ENCODE data around the gene ZXDC. TPM values are rescaled to one million over a fixed set of nuclear protein-coding genes. Genes with fewer than 3 reads are reported as not detected.
A peak's percentile ranks its signal among the peaks of the same experiment; 100 is the strongest.

ZXDC gene
- total and polyA plus RNA-seq, 9 of the 15 experiments (the other 6 are each of a cell fraction or from before 2014, with no cell fraction given), result 0.59 to 13.4 (median 7.3) TPM

- H3K4me2 ChIP-seq (ENCODE audit: insufficient read depth, low read length), result no peak overlapping the region
- no TSS peak for BruUV-seq (replicated peaks)
Observed at GRCh38 chr3:126464997-126465396, 10.7 kb downstream of the ZXDC start.

More at GRCh38 chr3:126464997-126465396, 10.7 kb downstream of the ZXDC start:
- H3K9me1 ChIP-seq (ENCODE audit: control insufficient read depth, insufficient read depth, low read length), result no peaks in the 10 kb centered on the region
- POLR2A ChIA-PET, result no interaction called here
- H3K9me3 ChIP-seq (replicated peaks; ENCODE audit: control insufficient read depth, insufficient read depth, low read depth, low read length), result no peaks in the 10 kb centered on the region
- H3K79me2 ChIP-seq (ENCODE audit: control insufficient read depth, insufficient read depth, low read length), result peaks cover 7% of the 10 kb centered on the region; the same call in 1 of the 3 replicates
- 0 out of 5 replicates have a peak, but pooled peaks cover 0 to 3% of the 10 kb centered on the region in 2 experiments for H3K4me1 ChIP-seq (replicated peaks in 1 of 2; ENCODE audit: control insufficient read depth in 2 of 2, insufficient read depth in 2 of 2, low read length in 2 of 2)
- H2AFZ ChIP-seq (ENCODE audit: low read depth, low read length), result no peak overlapping the region
- H4K20me1 ChIP-seq (replicated peaks; ENCODE audit: control insufficient read depth, insufficient read depth, low read length), result no peaks in the 10 kb centered on the region
- TF ChIP-seq RBFOX2 (IDR thresholded peaks at IDR 0.05; ENCODE audit: low read depth, low read length) (peak; percentile 39; the same call in 1 of the 2 replicates), DLX4 (CRISPR knock-in tag; IDR thresholded peaks at IDR 0.05) (no peak), E2F8 (IDR thresholded peaks at IDR 0.05; ENCODE audit: low read depth, partially characterized antibody) (no peak)
- no peak overlapping the region for H3K4me3 ChIP-seq
- in situ Hi-C loops (cut with MboI), result no loop called here
- peaks cover 89% of the 10 kb centered on the region; the same call in 2 of the 3 replicates for H3K36me3 ChIP-seq (ENCODE audit: control insufficient read depth, insufficient read depth, low read length)
- H3K27ac ChIP-seq (ENCODE audit: extremely low read depth, low read depth, low read length), result no peak overlapping the region
- 92% methylated on average over 5 of the region's 11 CpGs for WGBS (ENCODE audit: insufficient coverage, low coverage, missing lambda C conversion rate)
- no peak overlapping the region for H3K9ac ChIP-seq (ENCODE audit: insufficient read depth in 1 of 2, low read depth in 2 of 2, low read length in 2 of 2)
- DNase-seq (ENCODE audit: extremely low read depth in 1 of 4, low spot score in 3 of 4) (no peak), ATAC-seq (no peak), FAIRE-seq (no peak)
- no peaks in the 10 kb centered on the region for H3K27me3 ChIP-seq (ENCODE audit: control insufficient read depth in 2 of 2, insufficient read depth in 2 of 2, low read length in 2 of 2)
- intact Hi-C loops (cut with micrococcal nuclease), result no loop called here
- CTCF ChIA-PET (ENCODE audit: low intra/inter-chr PET ratio), result no interaction called here
